Measurements from ENCODE around the gene ARHGAP22.

ARHGAP22 gene

DNA sequence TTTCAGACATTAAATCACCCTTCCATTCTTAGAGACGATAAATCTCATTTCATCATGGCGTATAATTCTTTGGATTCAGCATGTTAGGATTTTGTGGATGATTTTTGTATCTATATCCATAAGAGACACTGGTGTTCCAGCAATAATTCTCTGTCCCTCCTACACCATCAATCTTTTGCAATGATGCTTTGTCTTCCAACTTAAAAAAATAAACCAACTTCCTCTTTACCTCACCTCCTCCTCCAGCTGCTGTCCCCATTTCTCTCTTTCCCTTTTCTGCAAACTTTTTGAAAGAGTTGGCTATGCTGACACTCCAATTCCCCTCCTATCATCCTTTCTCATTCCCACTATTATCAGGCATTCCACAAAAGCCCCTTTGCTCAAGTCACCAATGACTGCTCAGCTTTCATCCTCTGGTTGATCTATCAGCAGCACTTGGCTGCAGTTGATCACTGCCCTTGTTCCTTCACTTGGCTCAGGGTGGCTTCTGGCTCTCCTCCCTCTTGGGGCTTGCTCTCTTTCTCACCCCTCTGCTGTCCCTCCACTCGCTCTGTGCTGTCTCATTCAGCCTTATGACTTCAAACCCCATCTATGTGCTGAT is 130.0 kb downstream of the ARHGAP22 start:
- no peak for DNase-seq

DNA sequence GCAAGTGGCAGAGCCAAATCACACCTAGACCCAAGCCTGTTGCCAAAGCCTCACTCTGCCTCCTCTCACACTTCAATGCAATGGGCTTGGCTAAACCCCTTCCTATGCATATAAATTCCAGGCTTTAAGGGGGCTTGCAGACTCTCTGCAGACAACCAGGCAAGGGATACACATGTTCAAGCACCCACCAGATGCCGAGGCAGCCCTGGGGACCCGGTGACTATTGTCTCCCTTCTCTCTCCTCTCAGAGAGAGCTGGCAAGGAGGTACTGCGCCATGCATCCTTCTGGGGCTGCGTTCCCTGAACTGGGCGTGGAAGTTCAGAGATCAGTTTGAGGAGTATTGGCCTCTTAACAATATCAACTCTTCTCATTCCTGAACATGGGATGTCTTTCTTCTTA is 131.2 kb downstream of the ARHGAP22 start:
- no peak for DNase-seq

GRCh38 chr10:48472501-48473069 is 132.3 kb downstream of the ARHGAP22 start:
- no peak for DNase-seq

DNA sequence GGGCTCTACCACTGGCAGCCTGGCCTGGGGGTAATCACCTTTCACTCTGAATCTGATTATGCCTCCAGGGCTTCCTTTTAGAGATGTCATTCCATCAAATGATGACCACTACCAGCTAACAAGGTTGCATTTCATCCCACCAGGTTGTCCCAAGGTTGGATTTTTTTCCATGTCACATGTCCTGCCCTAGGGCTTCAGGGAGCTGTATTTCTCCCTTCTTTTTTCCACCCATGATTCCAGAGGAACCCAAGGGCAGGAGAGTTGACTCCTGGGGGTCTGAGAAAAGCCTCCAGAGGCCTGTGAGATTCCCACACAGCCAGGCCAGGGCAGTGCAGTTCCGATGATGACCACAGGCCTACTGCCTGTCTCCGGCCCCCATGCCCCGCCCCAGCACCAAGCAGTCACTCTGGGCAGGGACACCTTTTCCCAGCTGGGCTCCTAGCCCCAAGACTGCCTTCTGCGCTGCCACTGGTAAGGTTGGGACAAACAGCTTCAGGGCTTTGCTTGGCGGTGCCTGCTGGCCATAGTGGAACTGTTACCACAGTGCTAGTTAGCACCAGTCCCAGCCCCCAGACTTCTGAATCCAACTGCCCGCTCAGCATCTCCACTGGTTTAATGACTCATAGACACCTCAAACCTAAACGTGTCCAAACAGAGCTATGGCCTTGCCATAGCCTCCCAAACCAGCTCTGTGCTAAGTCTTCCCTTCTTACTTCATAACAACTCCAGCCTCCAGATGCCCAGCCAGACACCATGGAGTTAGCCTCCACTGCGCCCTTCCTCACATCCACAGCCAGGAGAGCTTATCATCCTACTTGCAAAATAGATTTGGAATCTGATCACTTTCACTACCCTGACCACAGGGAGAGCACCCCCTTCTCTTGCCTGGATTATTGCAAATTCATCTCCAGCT is 133.7 kb downstream of the ARHGAP22 start:
- DNase-seq = no peak

- DNase-seq = no peak
These were observed 134.6 kb downstream of the ARHGAP22 start for GRCh38 chr10:48470115-48470892.

- no peak for DNase-seq
These were observed 135.3 kb downstream of the ARHGAP22 start for GRCh38 chr10:48469516-48470020.

- no peak for DNase-seq
These were observed 135.9 kb downstream of the ARHGAP22 start for GRCh38 chr10:48468866-48469511.

GRCh38 chr10:48468130-48468790 is 136.6 kb downstream of the ARHGAP22 start:
- DNase-seq = no peak

DNA sequence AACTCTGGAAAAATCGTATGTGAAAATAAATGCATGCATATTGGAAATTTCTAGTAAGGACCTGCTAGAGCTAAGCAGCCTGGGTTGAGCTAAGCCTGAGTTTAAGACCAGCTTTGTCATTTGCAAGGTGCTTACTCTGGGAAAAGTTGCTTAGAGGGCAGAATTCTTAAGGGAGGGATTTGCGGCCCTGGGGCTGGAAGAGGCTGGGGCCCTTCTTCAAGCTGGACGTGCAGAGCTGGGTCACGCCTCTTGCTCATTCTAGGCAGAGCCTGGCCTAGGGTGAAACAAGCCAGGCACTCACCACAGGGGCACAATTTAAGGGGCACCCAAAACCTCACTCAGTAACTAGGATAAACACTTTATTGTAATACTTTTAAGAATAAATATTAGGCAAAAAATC is 137.2 kb downstream of the ARHGAP22 start:
- no peak for DNase-seq

- DNase-seq = no peak
These were observed 138.1 kb downstream of the ARHGAP22 start for GRCh38 chr10:48466611-48467240.

GRCh38 chr10:48465860-48466521 is 138.9 kb downstream of the ARHGAP22 start:
- DNase-seq = no peak

DNA sequence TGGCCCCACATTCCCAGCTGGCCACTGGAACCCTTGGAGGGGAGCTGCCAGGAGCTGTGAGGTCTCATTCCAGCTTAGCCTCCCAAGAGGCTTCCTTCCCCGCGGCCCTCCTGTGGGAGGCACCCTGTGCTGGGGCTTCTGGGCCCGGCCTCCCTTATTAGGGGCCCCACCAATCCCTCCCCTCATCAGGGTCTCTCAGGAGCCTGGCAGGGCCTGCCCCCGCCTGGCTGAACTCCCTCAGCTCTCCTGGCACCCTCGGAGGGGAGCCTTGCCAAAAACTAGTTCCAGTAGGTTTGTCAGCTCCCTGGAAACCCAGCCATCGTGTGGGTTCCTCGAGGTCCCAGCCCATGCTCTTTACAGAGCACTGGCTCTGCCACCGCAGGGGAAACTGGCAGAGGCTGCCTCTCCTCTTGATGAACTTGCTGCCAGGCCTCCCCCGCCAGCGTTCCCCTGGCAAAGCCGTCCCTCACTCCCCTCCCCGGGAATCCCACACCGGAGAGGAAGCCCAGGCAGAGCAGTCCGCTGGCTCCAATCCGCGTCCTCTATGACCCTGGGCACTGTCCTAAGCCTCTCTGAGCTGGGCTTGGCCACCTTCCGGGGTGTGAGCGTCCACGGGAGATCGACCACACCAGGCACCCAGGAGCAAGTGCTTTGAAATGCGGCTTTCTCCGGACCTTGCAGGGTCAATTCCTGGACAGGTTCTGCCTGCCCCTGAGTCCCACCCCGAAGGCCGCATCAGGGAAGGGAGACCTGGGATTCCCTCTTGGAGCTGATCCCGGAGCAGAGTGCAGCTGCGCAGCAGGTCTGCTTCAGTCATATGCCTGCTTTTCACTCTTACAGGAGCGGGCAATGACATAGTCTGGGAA is 139.8 kb downstream of the ARHGAP22 start:
- DNase-seq = no peak

- DNase-seq = no peak
These were observed 140.6 kb downstream of the ARHGAP22 start for GRCh38 chr10:48464121-48464870.

- no peak for DNase-seq
These were observed 141.4 kb downstream of the ARHGAP22 start for GRCh38 chr10:48463318-48464003.

DNA sequence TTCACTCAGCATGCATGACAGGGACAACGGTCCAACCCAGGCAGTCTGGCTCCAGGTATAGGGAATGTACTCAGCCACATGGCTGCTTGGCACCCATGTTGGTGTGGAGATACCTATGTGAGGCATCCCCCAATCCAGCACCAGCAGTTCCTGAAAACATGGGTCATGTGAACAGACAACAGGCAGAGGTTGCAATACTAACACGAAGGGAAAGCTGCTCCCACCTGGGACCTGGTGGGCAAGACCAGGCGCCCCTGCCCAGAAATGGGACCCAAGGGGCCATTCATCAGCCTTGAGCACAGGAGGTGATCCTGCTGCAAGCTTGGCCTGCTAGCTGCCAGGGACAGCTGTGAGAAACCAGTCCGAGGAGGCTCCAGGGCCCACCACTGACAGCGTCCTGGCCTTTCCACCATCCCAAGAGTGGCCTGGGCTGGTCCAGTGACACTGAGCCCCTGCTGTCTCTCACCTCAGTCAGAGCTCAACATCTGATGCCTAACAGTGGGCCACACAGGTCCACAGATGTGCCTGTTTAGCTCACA is 142.3 kb downstream of the ARHGAP22 start:
- DNase-seq = no peak

- no peak for DNase-seq
These were observed 143.0 kb downstream of the ARHGAP22 start for GRCh38 chr10:48461623-48462481.

DNA sequence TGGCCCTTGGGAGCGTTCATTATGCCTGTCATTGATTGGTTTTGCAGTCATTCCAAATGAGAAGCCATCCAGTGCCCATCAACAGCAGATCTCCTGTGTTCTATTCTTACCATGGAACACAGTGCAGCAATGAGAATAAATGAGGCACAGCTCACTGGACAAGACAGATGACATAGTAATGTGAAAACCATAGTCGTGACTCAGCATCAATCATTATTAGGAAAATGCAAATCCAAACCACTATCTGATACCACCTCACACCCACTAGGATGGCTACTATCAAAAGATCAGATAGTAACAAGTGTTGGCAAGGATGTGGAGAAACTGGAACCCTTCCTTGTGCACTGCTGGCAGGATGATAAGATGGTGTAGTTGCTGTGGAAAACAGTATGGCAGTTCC is 144.7 kb downstream of the ARHGAP22 start:
- no peak for DNase-seq

Data from stimulated activated CD4-positive, alpha-beta T cell treated with anti-CD3 and anti-CD28 coated beads, Interleukin-4, amount 100 ng/mL, for 24 hours (primary cell).